ENCODE data around the gene C3.

DNA sequence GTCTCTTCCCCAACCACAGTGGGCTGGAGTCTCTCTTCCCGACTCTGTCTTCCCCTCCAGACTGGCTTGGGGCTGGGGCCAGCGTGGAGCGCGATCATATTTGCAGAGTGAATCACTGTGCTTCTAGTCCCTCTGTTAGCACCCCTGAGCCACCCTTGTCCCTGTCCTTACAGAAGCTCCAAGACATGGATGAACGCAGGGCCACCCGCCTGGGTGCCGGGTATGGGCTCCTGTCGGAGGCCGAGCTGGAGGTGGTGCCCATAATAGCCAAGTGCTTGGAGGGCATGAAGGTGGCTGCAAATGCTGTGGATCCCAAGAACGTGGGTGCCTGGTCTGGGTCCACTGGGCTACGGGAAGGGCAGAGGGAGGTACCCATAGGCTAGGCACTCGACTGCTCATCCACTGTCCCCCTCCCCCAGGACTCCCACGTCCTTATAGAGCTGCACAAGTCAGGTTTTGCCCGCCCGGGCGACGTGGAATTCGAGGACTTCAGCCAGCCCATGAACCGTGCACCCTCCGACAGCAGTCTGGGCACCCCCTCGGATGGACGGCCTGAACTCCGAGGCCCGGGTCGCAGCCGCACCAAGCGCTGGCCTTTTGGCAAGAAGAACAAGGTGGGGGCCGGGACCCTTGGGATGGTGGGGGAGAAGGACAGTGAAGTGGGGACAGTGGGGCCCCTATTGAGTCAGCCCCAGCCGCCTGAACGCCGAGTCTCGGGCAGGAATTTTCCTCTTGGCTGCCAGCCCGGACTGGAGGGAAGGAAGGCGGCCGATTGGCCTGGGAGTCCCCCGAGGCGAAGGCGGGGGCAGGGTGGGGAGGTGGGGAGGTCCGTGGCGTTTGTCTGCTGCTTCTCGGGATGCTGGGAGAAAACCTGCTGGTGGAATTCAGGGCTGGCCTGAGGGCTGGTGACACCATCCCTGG is 24.2 kb upstream of the C3 start:
- TF ChIP-seq, protein P1, sequence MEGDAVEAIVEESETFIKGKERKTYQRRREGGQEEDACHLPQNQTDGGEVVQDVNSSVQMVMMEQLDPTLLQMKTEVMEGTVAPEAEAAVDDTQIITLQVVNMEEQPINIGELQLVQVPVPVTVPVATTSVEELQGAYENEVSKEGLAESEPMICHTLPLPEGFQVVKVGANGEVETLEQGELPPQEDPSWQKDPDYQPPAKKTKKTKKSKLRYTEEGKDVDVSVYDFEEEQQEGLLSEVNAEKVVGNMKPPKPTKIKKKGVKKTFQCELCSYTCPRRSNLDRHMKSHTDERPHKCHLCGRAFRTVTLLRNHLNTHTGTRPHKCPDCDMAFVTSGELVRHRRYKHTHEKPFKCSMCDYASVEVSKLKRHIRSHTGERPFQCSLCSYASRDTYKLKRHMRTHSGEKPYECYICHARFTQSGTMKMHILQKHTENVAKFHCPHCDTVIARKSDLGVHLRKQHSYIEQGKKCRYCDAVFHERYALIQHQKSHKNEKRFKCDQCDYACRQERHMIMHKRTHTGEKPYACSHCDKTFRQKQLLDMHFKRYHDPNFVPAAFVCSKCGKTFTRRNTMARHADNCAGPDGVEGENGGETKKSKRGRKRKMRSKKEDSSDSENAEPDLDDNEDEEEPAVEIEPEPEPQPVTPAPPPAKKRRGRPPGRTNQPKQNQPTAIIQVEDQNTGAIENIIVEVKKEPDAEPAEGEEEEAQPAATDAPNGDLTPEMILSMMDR (IDR thresholded peaks at IDR 0.05) = peak in 2 of 6 experiments; percentile 6 to 25
- peak in 1 of 2 donors; percentile 29 for TF ChIP-seq POLR2A (IDR thresholded peaks at IDR 0.05)

All from thyroid gland (tissue), 4 donors.